Mesodermal cell (in vitro differentiated cells): ENCODE data around the gene TNP2.
"Not testable (repeated sequence)": the region's sequence is repeated elsewhere in the genome, so short reads cannot be mapped to it uniquely, and the experiment has no call there.

ENCODE experiments used
- H3K27ac ChIP-seq: 2 replicates; pipeline ENCODE4 v1.7.0; 2013; ENCODE audit warnings: mild to moderate bottlenecking, low read depth, low read length, moderate library complexity; ENCODE audit not compliant: severe bottlenecking
- H3K36me3 ChIP-seq: 2 replicates; pipeline ENCODE4 v1.7.1; 2013; ENCODE audit warnings: mild to moderate bottlenecking, low read length, moderate library complexity; ENCODE audit not compliant: control insufficient read depth, insufficient read depth
- H3K4me1 ChIP-seq: one replicate; pipeline ENCODE4 v1.7.1; 2013; ENCODE audit warnings: mild to moderate bottlenecking, low read length; ENCODE audit not compliant: insufficient read depth, control insufficient read depth, poor library complexity, severe bottlenecking
- H3K4me3 ChIP-seq: 2 replicates; pipeline ENCODE4 v1.7.0; 2013; ENCODE audit warnings: low read length, control low read depth, mild to moderate bottlenecking; ENCODE audit not compliant: insufficient read depth, poor library complexity, severe bottlenecking; ENCODE audit errors: extremely low read depth
- H3K9me3 ChIP-seq: 2 replicates; pipeline ENCODE4 v1.7.1; 2013; ENCODE audit warnings: mild to moderate bottlenecking, low read length, moderate library complexity; ENCODE audit not compliant: control insufficient read depth
- WGBS, 2 experiments: methylation state at CpG; one replicate each; pipeline ENCODE4 v1.1.5; 2013; ENCODE audit warnings: missing lambda C conversion rate in 2 of 2; ENCODE audit not compliant: insufficient coverage in 2 of 2; 5-methylcytosine and 5-hydroxymethylcytosine counted together

TNP2 gene

DNA sequence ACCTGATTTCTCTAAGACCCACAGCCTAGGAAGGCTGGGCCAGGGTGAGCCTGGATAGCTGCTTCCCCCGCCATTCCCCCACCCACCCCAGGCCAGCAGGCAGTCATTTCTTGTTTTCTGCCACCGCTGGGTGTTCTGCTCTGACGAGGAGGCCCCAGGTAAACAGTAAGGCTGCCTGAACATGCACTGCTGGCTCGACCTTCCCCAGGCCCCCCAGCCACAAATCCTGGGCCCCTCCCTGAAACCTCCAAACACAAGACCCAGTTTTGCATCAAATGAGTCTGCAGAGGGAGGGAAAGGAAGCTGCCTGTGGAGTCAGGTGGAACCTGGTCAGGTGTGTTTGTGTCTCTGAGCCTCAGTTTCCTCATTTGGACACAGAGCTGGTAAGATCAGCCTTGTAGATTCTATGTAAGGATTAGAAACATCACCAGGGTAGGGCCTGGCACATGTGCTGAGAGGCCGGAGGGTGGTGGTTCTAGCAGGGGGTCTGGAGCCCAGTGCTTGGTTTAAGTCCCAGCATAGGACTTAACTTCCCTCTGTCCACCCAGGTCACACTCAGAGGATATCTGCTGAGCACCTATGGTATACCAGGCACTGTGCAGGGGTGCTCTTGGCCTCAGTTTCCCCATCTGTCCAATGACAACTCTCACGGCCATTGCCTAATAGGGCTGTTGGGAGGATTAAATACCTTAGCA lies 30.9 kb upstream of the TNP2 start:
- H3K9me3 ChIP-seq: no peaks in the 10 kb centered on the region
- no peaks in the 10 kb centered on the region for H3K36me3 ChIP-seq
- 90 to 95% methylated on average over 3 to 5 of the region's 6 CpGs for WGBS, 2 experiments
- no peak overlapping the region for H3K4me3 ChIP-seq
- peaks cover 16% of the 10 kb centered on the region for H3K4me1 ChIP-seq
- no peak overlapping the region for H3K27ac ChIP-seq

DNA sequence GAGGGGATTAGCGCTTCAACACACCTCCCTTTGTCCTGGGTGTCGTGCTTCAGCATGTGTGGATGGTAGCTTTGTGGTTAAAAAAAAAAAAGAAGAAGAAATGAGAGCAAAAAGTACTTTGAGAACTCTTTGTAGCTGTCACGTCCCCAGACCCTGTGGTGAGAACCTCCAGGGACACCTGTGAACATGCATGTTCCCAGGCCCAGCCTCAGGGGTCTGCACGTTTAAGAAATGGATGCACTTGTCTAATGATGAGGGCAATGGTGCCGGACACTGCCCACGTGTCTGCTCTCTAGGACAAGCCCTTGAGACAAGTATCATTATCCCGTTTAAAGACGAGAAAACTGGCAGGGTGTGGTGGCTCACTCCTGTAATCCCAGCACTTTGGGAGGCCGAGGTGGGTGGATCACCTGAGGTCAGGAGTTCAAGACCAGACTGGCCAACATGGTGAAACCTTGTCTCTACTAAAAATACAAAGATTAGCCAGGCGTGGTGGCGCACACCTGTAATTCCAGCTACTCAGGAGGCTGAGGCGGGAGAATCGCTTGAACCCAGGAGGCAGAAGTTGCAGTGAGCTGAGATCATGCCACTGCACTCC lies 29.9 kb upstream of the TNP2 start:
- peaks cover 16% of the 10 kb centered on the region for H3K4me1 ChIP-seq
- H3K4me3 ChIP-seq, H3K27ac ChIP-seq, H3K36me3 ChIP-seq, H3K9me3 ChIP-seq: not testable (repeated sequence)
- 90 to 92% methylated on average over 7 to 11 of the region's 13 CpGs for WGBS, 2 experiments

DNA sequence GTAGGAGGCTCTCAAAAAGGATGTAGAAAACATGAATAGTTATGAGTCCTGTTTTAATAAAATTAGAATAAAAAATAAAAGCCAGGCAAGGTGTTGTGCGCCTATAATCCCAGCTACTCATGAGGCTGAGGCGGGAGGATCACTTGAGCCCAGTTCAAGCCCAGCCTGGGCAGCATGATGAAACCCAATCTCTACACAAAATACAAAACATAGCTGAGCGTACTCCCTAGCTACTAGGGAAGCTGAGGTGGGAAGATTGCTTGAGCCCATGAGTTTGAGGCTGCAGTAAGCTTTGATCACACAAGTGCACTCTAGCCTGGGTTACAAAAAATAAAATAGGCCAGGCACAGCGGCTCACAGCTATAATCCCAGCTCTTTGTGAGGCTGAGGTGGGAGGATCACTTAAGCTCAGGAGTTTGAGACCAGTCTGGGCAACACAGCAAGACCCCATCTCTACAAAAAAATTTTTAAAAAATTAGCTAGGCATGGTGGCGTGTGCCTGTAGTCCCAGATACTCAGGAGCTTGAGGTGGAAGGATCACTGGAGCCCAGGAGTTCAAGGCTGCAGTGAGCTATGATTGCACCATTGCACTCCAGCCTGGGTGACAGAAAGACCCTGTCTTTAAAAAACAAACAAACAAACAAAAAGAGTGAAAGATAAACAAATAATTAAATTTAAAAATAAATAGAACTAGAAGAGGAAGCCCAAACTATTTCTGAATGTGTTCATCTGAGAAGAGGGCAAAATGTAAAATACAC lies 29.2 kb upstream of the TNP2 start:
- Histone ChIP-seq H3K4me3 (no peak overlapping the region), H3K36me3 (no peaks in the 10 kb centered on the region), H3K9me3 (no peaks in the 10 kb centered on the region), H3K4me1 (peaks cover 16% of the 10 kb centered on the region), H3K27ac (no peak overlapping the region)
- 100% methylated on average over 2 of the region's 5 CpGs; no CpG with 5 or more reads in 1 of the 2 experiments for WGBS, 2 experiments

DNA sequence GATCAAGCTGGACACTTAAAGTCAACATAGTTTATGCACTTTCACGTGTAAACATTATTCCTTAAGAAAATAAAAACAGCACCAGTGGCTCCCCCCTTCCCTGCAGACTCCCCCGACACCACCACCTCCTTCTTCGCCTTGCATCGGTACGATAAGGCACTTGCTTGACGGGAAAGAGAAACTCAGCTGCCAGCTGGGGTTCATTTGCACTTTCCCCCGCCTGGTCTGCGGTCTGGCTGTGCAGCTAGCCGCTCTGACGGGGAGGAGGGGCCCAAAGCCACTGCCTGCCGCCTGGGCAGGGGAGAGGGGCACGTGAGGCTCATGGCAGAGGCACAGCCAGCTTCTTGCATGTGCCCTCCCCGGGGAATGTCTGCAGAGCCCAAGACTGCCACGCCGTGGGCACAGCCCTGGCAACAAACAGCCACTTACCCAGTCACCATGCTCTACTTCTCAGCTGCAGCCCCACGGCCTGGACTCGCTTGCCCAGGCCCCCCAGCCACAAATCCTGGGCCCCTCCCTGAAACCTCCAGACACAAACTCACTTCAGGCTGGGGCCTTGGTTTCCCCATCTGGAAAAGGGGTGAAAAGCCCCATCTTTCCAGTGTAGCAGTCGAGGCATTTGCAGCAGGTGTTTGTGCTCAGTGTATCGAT lies 28.5 kb upstream of the TNP2 start:
- 28 to 49% methylated on average over 9 to 12 of the region's 19 CpGs for WGBS, 2 experiments
- Histone ChIP-seq H3K36me3 (no peaks in the 10 kb centered on the region), H3K4me1 (peaks cover 16% of the 10 kb centered on the region), H3K27ac (no peak overlapping the region), H3K9me3 (no peaks in the 10 kb centered on the region), H3K4me3 (no peak overlapping the region)

DNA sequence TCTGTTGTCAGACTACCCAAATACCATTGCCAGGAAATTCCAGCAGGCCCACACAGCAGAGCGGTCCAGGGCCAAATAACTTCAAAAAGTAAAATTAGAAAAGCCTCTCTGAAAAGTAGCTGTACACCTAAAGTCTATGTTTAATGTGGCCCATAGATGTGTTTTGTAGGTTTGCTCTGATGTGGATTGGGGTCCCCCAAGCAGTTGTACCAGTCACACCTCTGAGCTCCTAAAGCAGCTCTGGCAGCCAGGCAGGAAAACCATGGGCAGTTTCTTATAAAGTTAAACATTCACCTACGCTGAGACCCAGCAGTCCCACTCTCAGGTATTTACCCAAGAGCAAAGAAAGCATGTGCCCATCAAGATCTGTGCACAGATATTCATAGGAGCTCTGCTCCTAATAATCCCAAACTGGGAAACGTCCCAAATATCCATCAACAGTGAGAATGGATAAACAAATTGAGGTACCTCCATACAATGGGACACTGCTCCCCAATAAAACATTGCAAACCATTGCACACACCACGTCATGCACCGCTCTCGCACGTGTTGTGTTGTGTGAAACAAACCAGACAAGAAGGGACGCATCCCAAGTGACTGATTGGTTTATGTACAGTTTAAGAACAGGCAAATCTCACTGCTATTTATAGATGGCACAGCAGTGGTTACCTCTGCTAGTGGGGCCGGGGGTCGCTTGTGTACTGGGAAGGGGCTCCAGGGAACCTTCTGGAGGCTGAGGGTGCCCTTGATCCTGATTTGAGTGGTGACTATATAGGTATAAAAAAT lies 27.8 kb upstream of the TNP2 start:
- Histone ChIP-seq H3K4me1 (peaks cover 16% of the 10 kb centered on the region), H3K27ac (no peak overlapping the region), H3K4me3 (no peak overlapping the region), H3K36me3 (no peaks in the 10 kb centered on the region), H3K9me3 (no peaks in the 10 kb centered on the region)
- 87 to 93% methylated on average over 7 to 8 of the region's 10 CpGs for WGBS, 2 experiments

DNA sequence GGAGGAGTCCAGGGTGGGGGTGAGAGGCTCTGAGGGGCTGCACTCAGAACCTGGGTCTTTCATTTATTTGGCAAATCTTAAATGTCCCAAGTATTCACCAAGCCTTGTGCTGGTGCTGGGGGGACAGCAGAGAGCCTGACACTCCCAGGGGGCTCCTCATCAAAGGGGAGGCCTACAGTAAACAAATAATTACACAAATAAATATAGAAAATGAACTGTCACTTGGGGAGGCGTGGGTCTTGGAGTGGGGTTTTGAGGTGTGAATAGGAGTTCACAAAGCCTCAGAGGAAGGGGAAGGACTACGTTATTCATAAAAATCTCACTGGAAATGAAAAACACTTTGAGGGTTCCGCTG lies 27.2 kb upstream of the TNP2 start:
- H3K27ac ChIP-seq: no peak overlapping the region
- WGBS, 2 experiments: 100% methylated on average over 1 of the region's 3 CpGs

DNA sequence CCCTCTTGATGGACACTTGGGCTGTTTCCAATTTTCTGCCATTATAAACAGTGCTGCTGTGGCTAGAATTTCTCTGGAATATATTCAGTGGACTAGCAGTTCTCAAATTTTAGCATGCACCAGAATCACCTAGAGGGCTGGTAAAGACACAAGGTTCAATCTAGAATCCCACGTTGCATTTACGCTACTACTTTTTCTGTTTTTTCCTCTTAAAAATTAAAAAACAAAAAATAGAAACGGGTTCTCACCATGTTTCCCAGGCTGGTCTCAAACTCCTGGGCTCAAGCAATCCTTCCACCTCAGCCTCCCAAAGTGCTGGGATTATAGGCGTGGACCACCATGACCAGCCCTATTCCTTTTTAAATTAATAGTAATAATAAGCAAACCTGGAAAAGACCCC lies 26.5 kb upstream of the TNP2 start:
- Histone ChIP-seq H3K9me3 (no peaks in the 10 kb centered on the region), H3K36me3 (no peaks in the 10 kb centered on the region), H3K4me1 (peaks cover 16% of the 10 kb centered on the region), H3K27ac (no peak overlapping the region), H3K4me3 (no peak overlapping the region)
- 84 to 100% methylated on average over 1 to 3 of the region's 4 CpGs for WGBS, 2 experiments

More for the DNA sequence above, 27.2 kb upstream of the TNP2 start:
- H3K4me3 ChIP-seq: no peak overlapping the region
- H3K4me1 ChIP-seq: peaks cover 16% of the 10 kb centered on the region
- no peaks in the 10 kb centered on the region for H3K36me3 ChIP-seq
- H3K9me3 ChIP-seq: no peaks in the 10 kb centered on the region

DNA sequence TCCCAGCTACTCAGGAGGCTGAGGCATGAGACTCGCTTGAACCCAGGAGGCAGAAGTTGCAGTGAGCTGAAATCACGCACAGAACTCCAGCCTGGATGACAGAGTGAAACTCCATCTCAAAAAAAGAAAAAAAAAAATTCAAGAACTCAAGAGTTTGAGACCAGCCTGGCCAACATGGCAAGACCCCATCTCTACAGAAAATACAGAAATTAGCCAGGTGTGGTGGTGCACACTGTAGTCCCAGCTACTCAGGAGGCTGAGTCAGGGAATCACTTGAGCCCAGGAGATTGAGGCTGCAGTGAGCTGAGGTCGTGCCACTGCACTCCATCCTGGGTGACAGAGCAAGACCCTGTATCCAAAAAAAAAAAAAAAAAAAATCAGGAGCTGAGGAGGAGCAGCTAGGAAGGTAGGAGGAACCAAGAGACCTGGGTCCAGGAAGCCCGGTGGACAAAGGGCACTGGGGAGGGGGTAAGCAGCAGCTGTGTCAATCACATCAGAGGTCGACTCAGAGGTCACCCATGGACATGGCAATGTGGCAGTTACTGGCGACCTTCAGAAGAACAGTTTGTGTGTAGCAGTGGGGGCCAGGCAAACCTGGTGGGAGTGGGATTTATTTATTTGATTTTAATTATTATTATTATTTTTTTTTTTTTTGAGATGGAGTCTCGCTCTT lies 23.1 kb upstream of the TNP2 start:
- H3K9me3 ChIP-seq: no peaks in the 10 kb centered on the region
- H3K36me3 ChIP-seq: no peaks in the 10 kb centered on the region
- H3K4me1 ChIP-seq: peaks cover 10% of the 10 kb centered on the region
- no peak overlapping the region for H3K4me3 ChIP-seq
- no peak overlapping the region for H3K27ac ChIP-seq
- WGBS, 2 experiments: 88 to 90% methylated on average over 2 to 3 of the region's 7 CpGs

DNA sequence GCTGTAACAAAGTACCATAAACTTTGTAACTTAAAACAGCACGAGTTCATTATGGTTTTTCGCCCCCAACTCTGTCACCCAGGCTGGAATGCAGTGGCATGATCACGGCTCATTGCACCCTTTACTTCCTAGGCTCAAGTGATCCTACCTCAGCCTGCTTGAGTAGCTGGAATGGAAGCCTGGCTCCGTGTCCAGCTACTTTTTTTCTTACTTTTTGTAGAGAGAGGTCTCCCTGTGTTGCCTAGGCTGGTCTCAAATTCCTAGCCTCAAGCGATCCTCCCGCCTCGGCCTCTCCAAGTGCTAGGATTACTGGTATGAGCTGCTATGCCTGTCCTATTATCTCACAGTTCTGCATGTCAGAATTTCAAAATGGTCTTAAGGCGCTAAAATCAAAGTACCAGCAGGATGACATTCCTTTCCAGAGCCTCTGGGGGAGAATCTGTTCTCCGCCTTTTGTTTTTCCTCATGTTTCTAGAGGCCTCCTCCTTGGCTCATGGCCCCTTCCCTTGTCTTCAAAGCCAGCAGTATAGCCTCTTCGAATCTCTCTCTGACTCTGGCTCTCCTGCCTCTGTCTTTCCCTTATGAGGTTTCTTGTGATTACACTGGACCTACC lies 22.1 kb upstream of the TNP2 start:
- H3K9me3 ChIP-seq: no peaks in the 10 kb centered on the region
- no peaks in the 10 kb centered on the region for H3K4me1 ChIP-seq
- H3K4me3 ChIP-seq: no peak overlapping the region
- H3K36me3 ChIP-seq: no peaks in the 10 kb centered on the region
- 58 to 61% methylated on average over 9 to 10 of the region's 10 CpGs for WGBS, 2 experiments
- no peak overlapping the region for H3K27ac ChIP-seq
